Fibroblast of skin of scalp (primary cell): Measurements from ENCODE around the gene CCDC85C.

ENCODE experiments used
- DNase-seq: peaks from one replicate; pipeline ENCODE4 v3.0.0-alpha.2; 2013

Gene CCDC85C

GRCh38 chr14:99468081-99468480, 135.9 kb downstream of the CCDC85C start:
- DNase-seq = no peak

- DNase-seq = no peak
Observed at GRCh38 chr14:99467336-99468078, 136.5 kb downstream of the CCDC85C start.

- DNase-seq = no peak
Observed at GRCh38 chr14:99466758-99467157, 137.2 kb downstream of the CCDC85C start.

- no peak for DNase-seq
Observed at GRCh38 chr14:99465288-99465687, 138.7 kb downstream of the CCDC85C start.

DNA sequence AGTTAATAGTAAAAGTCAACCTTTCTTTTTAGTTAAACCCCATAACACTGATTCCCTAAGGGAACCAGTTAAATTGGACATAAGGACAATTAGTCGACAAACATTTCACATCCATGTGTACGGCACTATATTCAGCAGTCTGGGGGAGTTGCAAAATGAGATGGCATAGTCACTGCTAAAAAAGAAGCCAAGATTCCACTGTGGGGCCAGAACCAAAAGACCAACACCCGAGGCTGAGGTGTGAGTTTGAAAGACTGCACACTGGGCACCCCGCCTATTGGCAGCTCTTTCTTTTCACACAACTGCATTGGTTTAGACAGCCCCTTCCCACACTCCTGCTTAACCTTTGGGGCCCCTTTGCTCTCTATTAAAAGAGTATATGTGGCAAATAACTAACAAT, 140.0 kb downstream of the CCDC85C start:
- no peak for DNase-seq

DNA sequence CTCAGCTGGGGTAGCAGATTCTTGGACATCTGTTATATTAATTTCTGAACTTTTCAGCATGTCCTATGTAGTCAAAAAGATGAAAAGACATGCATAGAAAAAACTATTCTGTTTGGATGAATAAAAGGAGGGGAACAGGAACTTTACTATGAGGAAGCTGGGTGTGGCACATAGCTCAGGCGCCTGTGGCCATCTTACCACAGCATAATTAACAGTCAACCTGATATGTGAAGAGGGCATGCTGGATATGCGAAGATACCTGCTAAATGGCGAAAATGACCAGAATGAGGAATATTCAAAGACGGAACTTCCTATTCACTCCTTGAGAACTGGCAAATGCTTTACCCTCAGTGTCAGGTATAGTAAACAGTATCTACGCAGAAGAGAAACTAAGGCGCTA, 141.8 kb downstream of the CCDC85C start:
- no peak for DNase-seq

- DNase-seq = no peak
Observed at GRCh38 chr14:99461411-99462085, 142.5 kb downstream of the CCDC85C start.

- no peak for DNase-seq
Observed at GRCh38 chr14:99460793-99461192, 143.2 kb downstream of the CCDC85C start.

- DNase-seq = no peak
Observed at GRCh38 chr14:99459481-99460100, 144.4 kb downstream of the CCDC85C start.

- DNase-seq = no peak
Observed at GRCh38 chr14:99454246-99454645, 149.8 kb downstream of the CCDC85C start.

- DNase-seq = no peak
Observed at GRCh38 chr14:99452968-99453367, 151.0 kb downstream of the CCDC85C start.

GRCh38 chr14:99451234-99451633, 152.8 kb downstream of the CCDC85C start:
- DNase-seq = no peak

DNA sequence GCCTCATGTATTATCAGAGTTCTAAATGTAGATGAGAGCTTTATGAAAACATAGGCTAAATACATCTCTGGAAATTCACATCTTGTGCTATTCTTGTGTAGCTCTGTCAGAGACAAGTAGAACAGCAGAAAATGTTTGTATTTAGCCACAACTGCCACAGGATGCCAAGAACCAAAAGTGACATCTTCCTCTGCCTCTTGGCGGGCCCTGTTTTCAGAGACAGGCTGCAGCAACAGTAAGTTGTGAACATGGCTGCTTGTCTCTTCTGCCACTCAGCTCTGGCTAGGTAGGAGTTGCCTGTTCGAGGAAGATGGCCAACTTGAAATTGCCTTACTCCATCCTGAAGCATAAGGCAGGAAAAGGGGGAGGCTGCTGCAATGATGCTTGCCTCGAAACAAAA, 153.7 kb downstream of the CCDC85C start:
- no peak for DNase-seq
